Measurements from ENCODE around the gene FBXL2.
"Not testable (repeated sequence)": the region's sequence is repeated elsewhere in the genome, so short reads cannot be mapped to it uniquely, and the experiment has no call there.

FBXL2 gene

DNA sequence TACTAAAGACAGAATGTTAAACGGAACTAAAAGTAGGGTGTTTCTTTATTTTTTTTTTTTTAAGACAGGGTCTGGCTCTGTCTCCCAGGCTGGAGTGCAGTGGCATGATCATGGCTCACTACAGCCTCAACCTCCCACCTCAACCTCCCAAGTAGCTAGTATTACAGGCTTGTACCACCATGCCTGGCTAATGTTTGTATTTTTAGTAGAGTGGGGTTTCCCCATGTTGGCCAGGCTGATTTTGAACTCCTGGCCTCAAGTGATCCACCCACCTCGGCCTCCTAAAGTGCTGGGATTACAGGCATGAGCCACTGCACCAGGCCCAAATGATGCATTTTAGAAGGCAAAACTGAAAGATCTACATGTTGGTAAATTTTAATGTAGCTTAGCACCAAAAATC is 152.1 kb downstream of the FBXL2 start:
- DNase-seq (ENCODE audit: low spot score): not testable (repeated sequence)

- DNase-seq (ENCODE audit: low spot score): no peak
Observed at GRCh38 chr3:33430061-33430460, 152.8 kb downstream of the FBXL2 start.

DNA sequence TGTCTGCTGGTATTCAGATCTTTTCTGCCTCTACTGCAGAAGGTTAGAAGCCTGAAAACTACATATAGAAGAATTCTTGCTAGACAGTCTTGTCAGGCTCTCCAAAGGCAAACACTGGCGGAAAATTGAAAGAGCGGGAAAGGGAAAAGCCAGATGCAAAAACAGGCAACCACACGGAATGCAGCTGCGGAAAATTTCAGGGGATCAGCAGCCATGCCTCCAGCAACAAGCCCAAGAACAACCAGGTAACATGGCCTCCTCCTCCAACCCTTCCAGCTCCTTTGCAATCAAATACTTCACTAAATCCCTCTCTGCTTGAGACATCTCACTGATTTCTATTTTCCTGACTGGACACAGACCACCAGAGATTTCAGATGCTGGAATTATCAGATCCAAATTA is 153.3 kb downstream of the FBXL2 start:
- no peak for DNase-seq (ENCODE audit: low spot score)

DNA sequence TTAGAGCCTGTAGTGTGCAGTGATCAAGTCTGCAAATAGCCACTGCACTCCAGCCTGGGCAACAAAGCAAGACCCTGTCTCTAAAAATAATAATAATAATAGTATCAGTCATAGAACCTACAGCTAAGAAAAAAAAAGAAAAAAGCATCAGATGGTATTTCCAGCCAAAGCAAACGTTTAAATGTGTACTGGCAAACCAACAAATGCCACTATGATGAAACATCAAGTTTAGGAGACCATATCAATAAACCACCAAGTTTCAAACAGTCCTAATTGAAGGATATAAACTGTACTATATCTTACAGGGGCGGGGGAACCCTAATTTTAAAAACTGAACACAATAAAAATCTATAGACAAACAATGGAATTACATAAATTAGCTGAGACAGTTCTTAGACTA is 156.6 kb downstream of the FBXL2 start:
- no peak for DNase-seq (ENCODE audit: low spot score)

Data from germinal center (tissue), 1 donor.